GM23338 (cell line): ENCODE results near the gene RAB3A. TPM values are rescaled to one million over a fixed set of nuclear protein-coding genes. Genes with fewer than 3 reads are reported as not detected.
A peak's percentile ranks its signal among the peaks of the same experiment; 100 is the strongest.

Experiments used
- ATAC-seq: fragments of 200-7000 bp; cut with Tn5 transposase; 3 replicates; pipeline ENCODE4 v1.9.1; 2020
- DNase-seq: peaks from one replicate; pipeline ENCODE4 v3.0.0-alpha.2; 2015; ENCODE audit warnings: low spot score
- H2AFZ ChIP-seq: fragments of 200-600 bp; sonication (generic); 2 replicates; pipeline ENCODE4 v1.8.0; 2016; ENCODE audit warnings: antibody characterized with exemption, mild to moderate bottlenecking, moderate library complexity
- H3F3A ChIP-seq: fragments of 200-600 bp; sonication (generic); replicated peaks from 2 replicates; pipeline ENCODE4 v1.8.0; 2017; ENCODE audit warnings: antibody characterized with exemption, mixed run types, low read depth
- H3K27ac ChIP-seq: fragments of 200-600 bp; sonication (generic); 2 replicates; pipeline ENCODE4 v1.6.1; 2016; ENCODE audit warnings: low read depth
- H3K27me3 ChIP-seq: fragments of 200-600 bp; sonication (generic); 2 replicates; pipeline ENCODE4 v1.8.0; 2016; ENCODE audit warnings: mild to moderate bottlenecking, mixed run types, moderate library complexity; ENCODE audit not compliant: insufficient read depth
- H3K36me3 ChIP-seq: fragments of 200-600 bp; sonication (generic); 2 replicates; pipeline ENCODE4 v1.8.0; 2016; ENCODE audit warnings: mild to moderate bottlenecking; ENCODE audit not compliant: insufficient read depth
- H3K4me1 ChIP-seq: fragments of 200-600 bp; sonication (generic); 2 replicates; pipeline ENCODE4 v1.8.0; 2016; ENCODE audit warnings: mild to moderate bottlenecking, moderate library complexity; ENCODE audit not compliant: insufficient read depth
- H3K4me2 ChIP-seq: fragments of 200-600 bp; sonication (generic); 2 replicates; pipeline ENCODE4 v1.7.1; 2017; ENCODE audit warnings: mixed run types
- H3K4me3 ChIP-seq: fragments of 200-600 bp; sonication (generic); 2 replicates; pipeline ENCODE4 v1.6.1; 2016; ENCODE audit warnings: mixed run types
- H3K79me2 ChIP-seq: fragments of 200-600 bp; sonication (generic); replicated peaks from 2 replicates; pipeline ENCODE4 v1.8.0; 2017; ENCODE audit warnings: mild to moderate bottlenecking; ENCODE audit not compliant: insufficient read depth
- H3K9me2 ChIP-seq: fragments of 200-600 bp; sonication (generic); 2 replicates; pipeline ENCODE4 v1.8.0; 2017; ENCODE audit not compliant: insufficient read depth
- H4K20me1 ChIP-seq: fragments of 200-600 bp; sonication (generic); replicated peaks from 2 replicates; pipeline ENCODE4 v1.8.0; 2017; ENCODE audit warnings: mild to moderate bottlenecking; ENCODE audit not compliant: insufficient read depth
- H3K27ac Mint-ChIP-seq: 2 replicates; pipeline ENCODE4 v1.8.0; 2020; ENCODE audit warnings: inconsistent platforms, mild to moderate bottlenecking, moderate library complexity, mixed read lengths
- H3K27me3 Mint-ChIP-seq: 3 replicates; pipeline ENCODE4 v1.8.0; 2022; ENCODE audit warnings: low read depth, mild to moderate bottlenecking, moderate library complexity, mixed read lengths, inconsistent platforms; ENCODE audit not compliant: insufficient read depth, poor library complexity
- H3K36me3 Mint-ChIP-seq: 3 replicates; pipeline ENCODE4 v1.8.0; 2021; ENCODE audit warnings: low read depth, mild to moderate bottlenecking, inconsistent platforms, moderate library complexity, mixed read lengths
- H3K4me1 Mint-ChIP-seq: 3 replicates; pipeline ENCODE4 v1.8.0; 2020; ENCODE audit warnings: mild to moderate bottlenecking, inconsistent platforms, mixed read lengths
- H3K4me3 Mint-ChIP-seq: 3 replicates; pipeline ENCODE4 v1.8.0; 2021; ENCODE audit warnings: moderate library complexity, mild to moderate bottlenecking, inconsistent platforms, mixed read lengths
- H3K9me3 Mint-ChIP-seq: 3 replicates; pipeline ENCODE4 v1.8.0; 2020; ENCODE audit warnings: moderate library complexity, mild to moderate bottlenecking, inconsistent platforms, mixed read lengths
- CTCF ChIP-seq, 2 experiments: fragments of 200-600 bp in 1 of 2; sonication (generic) in 1 of 2; conservative IDR thresholded peaks; 2 replicates each; pipeline versions ENCODE4 v1.5.1 to v1.6.1; 2016 to 2017; ENCODE audit warnings: antibody characterized with exemption in 2 of 2, low read depth in 2 of 2, mild to moderate bottlenecking in 2 of 2, moderate library complexity in 1 of 2
- EZH2phosphoT487 ChIP-seq: fragments of 200-600 bp; sonication (generic); IDR thresholded peaks from one replicate; pipeline ENCODE4 v1.8.1; 2018; ENCODE audit warnings: antibody characterized with exemption; ENCODE audit not compliant: unreplicated experiment
- POLR2AphosphoS5 ChIP-seq: IDR thresholded peaks from 2 replicates; pipeline ENCODE4 v1.6.1; 2016; ENCODE audit warnings: antibody characterized with exemption, low read depth
- ZNF462 ChIP-seq: fragments of 250-450 bp; sonication (Bioruptor Pico); IDR thresholded peaks from 2 replicates; pipeline ENCODE4 v1.5.0; 2020; ENCODE audit warnings: mild to moderate bottlenecking, moderate library complexity
- polyA plus RNA-seq: library from polyadenylated mRNA; unstranded; fragments of >200 nt; fragmentation: Nextera tagmentation; extraction: Ambion mirVana; gene quantifications from 2 replicates; pipeline ENCODE4 v1.2.1, GENCODE V29; 2016
- total RNA-seq: library from RNA; depleted of rRNA; stranded (reverse); fragments of >200 nt; shearing (Covaris generic); gene quantifications from 2 replicates; pipeline ENCODE4 v1.2.3, GENCODE V29; 2014

Gene RAB3A
- total and polyA plus RNA-seq, 2 experiments from 2014 or later, result 9.7 to 20.3 TPM

- TF ChIP-seq POLR2AphosphoS5 (no peak), ZNF462 (no peak), CTCF (conservative IDR thresholded peaks at IDR 0.05; ENCODE audit: low read depth in 2 of 2) (peak; percentile 55 to 90), EZH2phosphoT487 (no peak)
- no peak overlapping the region for H3K4me2 ChIP-seq
- H3K36me3 ChIP-seq, result no peaks in the 10 kb centered on the region
- Mint-ChIP-seq H3K4me1 (peaks cover 50% of the 10 kb centered on the region), H3K4me3 (peak overlapping the region; percentile 5; the same call in 1 of the 3 replicates), H3K9me3 (no peaks in the 10 kb centered on the region; the same call in 1 of the 3 replicates), H3K27ac (no peak overlapping the region), H3K36me3 (no peaks in the 10 kb centered on the region; the same call in 1 of the 3 replicates), H3K27me3 (peaks cover 47% of the 10 kb centered on the region)
- H3K27ac ChIP-seq, result no peak overlapping the region
- H3K4me1 ChIP-seq, result peaks cover 29% of the 10 kb centered on the region
- H3K27me3 ChIP-seq, result peaks cover 27% of the 10 kb centered on the region
- no peak overlapping the region for H2AFZ ChIP-seq
- no peaks in the 10 kb centered on the region for H3K79me2 ChIP-seq
- H3K4me3 ChIP-seq, result no peak overlapping the region
- no peaks in the 10 kb centered on the region for H4K20me1 ChIP-seq
- H3F3A ChIP-seq, result peaks cover 49% of the 10 kb centered on the region
- no peaks in the 10 kb centered on the region for H3K9me2 ChIP-seq
- peak; percentile 61 for DNase-seq
- ATAC-seq, result no peak
Observed at GRCh38 chr19:18229474-18229873, 25.6 kb upstream of the RAB3A start.
